CD4-positive, alpha-beta T cell treated with Interleukin-6 for 4 hours (primary cell): ENCODE results near the gene BTNL8.

Experiments
- DNase-seq: peaks from one replicate; pipeline ENCODE4 v3.0.0-alpha.2; 2020; ENCODE audit warnings: mixed read lengths

The BTNL8 gene, protein sequence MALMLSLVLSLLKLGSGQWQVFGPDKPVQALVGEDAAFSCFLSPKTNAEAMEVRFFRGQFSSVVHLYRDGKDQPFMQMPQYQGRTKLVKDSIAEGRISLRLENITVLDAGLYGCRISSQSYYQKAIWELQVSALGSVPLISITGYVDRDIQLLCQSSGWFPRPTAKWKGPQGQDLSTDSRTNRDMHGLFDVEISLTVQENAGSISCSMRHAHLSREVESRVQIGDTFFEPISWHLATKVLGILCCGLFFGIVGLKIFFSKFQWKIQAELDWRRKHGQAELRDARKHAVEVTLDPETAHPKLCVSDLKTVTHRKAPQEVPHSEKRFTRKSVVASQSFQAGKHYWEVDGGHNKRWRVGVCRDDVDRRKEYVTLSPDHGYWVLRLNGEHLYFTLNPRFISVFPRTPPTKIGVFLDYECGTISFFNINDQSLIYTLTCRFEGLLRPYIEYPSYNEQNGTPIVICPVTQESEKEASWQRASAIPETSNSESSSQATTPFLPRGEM

DNA sequence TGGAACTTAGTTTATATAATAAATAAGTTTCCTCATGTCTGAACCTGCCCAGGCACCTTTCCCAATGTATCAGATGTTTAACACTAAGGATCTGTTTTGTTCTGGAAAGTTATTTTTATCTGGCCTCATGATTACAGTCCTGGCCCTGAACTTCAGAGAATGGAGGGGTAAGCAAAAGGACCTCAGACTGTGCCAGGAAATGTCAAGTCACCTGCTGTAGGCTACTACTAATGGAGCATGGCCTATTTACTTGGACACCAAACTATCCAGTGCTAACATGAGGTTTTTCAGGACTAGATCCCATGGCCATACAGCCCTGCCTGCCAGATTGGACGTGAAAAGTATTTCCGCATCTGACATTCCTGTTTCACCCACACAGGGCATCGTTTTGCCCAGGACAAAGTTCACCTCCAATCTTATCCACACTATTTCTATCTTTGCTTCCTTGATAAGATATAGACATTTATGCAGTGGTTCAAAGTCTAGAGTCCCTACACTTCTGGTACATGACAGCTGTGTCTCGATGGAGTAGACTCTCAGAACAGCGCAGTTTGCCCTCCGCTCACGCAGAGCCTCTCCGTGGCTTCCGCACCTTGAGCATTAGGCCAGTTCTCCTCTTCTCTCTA is at the start of gene BTNL8:
Gene BTNL8, plus strand, starts transcription at position 539 of the 626 bp plus-strand sequence. CDS start 152 bp downstream, outside the sequence.
- DNase-seq, result no peak

DNA sequence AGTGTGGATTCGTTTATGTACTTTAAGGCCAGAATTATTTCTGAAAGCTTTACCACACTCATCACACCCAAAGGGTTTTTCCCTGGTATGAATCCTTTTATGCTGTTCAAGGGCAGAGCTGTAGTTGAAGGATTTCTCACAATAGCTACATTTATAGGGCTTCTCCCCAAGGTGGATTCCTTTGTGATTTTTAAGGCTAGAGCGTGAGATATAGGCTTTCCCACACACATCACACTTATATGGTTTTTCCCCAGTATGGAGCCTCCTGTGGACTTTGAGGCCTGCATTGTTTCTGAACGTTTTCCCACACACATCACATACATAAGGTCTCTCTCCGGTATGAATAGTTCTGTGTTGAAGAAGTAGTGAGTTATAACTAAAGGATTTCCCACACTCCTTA is 49.1 kb upstream of the BTNL8 start:
- DNase-seq, result no peak

DNA sequence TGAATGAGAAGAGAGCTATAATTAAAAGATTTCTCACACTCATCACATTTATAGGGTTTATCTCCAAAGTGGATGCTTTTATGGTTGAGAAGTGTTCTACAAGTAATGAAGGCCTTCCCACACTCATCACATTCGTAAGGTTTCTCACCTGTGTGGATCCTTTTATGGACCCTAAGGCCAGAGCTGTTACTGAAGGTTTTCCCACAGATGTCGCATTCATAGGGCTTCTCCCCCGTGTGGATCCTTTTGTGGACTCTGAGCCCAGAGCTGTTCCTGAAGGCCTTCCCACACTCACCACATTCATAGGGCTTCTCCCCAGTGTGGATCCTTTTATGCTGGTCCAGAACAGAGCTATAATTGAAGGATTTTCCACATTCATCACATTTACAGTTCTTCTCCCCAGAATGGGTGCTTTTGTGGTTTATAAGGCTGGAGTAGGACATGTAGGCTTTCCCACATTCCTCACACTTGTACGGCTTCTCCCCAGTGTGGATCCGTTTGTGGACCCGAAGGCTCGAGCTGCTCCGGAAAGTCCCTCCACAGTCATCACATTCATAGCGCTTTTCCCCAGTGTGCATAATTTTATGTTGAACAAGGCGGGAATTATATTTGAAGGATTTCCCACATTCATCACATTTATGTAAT is 48.4 kb upstream of the BTNL8 start:
- DNase-seq, result no peak

DNA sequence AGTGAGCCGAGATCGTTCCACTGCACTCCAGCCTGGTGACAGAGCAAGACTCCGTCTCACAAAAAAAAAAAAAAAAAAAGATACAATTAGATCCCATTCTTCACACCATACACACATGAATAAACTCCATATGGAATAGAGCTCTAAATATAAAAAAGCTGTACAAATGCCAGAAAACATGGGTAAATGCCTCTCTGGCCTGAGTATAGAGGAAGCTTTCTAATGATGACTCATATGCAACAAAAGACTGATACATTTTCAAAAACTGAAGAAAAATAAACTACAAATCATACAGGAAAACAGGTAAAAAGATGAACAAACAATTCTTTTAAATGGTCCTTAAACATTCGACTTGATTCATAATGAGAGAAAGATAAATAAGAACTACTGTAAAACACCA is 46.5 kb upstream of the BTNL8 start:
- no peak for DNase-seq

DNA sequence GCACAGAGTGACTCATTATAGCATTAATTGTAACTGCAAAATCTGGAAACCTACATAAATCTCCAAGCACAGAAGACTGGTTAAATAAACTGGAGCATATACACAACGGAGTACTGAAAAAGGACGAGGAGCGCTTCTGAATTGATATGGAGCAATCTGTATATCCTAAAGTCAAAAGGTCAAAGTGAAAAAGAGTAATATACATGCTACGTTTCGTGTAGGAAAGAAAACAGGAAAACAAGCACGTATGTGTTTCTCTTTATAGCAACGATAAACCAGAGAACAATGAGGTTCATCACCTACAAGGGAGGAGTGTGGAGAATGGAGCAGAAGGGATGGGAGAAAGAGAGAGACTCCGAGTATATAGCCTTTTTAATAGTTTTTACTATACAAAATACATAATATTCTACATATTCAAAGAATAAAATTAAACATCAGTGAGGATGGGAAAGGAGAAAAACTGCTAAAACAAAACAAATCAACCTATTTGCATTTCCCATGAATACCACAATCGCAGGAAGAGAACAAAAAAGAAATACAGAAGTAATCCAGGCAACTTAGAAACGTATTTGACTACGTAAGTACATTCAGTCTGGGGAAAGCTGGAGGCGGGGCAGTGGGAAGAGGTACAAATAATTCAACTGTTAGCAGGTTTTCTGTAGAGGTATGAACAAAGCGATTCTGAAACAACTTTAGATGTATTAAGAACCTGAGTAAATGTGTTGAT is 45.7 kb upstream of the BTNL8 start:
- no peak for DNase-seq

DNA sequence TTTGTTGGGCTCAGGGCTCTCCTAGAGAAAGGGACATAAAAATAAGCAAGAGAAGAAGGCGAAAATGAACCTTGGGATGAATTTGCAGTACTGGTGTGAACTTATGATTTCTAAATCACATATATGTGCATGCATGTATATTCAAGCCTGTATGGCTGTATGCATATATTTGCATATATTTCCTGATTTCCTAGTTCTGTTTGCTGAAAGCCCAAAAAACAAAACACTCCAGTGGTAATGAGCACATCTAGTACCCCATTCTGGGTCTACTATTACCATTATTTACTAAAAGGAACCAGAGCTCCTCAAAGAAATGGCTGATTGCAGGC is 45.1 kb upstream of the BTNL8 start:
- DNase-seq, result no peak

DNA sequence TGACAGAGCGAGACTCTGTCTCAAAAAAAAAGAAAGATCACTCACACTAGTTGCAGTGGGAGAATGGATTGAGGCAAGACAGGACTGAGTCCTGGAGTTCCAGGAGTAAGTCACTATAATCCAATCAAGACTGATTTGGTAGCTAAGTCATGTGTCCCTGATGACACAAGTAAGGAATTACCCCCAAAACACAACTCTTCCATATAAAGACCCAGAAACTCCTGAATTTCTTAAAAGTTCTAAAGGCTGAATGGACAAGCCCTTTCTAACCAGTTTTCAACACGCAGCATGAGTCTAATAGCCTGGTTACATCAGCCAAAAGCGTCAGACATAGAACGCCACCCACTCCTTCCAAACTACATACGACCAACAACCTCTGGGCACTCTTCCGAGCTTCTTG is 40.4 kb upstream of the BTNL8 start:
- DNase-seq, result no peak

DNA sequence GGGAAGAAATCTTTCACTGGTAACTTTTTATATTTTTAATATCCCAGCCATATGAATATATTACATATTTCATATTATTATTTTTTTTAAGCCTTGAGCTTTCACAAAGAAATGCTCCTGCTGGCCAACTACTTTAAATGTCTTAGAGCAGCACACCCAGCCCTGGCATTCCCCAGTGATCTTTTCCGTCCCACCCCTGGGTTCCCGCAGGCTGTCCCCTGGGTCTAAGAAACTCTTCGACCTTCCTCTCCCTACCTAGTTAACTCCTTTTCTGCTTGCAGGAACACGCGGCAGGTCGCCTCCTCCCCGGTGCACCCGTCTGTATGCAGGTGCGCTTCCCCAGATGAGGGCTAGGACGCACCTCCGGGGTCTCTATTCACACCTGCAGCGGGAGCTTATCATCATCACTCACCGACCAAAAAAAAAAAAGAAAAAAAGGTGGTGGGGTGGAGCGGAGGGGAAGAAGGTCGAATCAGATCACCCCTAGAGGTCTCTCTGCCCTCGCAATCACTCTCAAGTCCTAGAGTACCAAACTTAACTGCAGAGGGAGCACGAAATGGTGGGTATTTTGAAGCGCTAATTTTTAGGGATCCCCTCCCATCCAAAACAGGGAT is 38.6 kb upstream of the BTNL8 start:
- peak; percentile 71 for DNase-seq

DNA sequence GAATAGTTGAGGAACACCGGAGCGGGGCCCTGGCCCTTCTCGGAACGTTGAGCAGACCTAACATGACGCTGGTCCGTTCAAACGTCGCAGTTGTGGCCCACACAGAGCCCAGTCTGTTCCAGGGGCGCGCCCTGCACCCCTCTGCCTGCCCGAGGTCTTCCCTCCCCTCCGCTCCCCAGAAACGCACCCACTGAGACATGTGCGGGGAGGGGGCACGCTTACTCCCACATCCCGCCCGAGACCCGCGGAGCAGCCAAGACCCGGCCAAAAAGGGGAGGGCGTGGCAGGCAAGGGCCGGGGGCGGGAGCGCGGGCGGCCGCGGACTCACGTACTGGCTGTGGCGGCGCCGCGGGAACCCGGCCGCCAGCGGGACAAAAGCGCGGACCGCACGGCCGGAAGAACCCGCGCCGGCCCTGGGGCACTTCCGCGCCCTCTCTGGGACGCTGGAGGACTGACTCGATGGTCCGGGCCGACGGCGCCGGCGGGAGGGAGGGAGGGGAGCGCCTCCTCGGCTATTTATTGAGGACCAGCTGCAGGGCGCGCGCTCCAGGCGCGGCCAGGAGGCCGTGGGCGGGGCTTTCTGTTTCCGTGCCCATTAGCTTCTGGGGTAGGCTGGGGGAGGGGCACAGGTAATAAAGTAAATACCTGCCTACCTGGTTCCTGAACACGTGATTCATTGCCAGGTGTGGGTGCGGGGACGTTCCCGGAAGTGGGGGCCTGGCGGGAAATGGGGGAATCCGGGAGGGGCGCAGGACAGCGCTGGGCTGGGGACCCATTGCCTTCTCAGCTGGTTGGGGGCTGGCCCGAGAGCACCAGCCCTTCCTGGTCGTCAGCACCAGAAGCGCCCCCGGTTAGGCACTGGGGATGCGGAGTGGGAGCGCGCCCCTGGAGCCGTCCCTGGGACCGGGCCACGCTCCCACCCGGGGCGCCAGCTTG is 37.8 kb upstream of the BTNL8 start, which contains the start of gene ZFP62:
Gene ZFP62, minus strand, starts transcription at position 390 of the 936 bp plus-strand sequence. Its CDS starts 57 bp downstream, at position 333.
- DNase-seq, result peak; percentile 88

DNA sequence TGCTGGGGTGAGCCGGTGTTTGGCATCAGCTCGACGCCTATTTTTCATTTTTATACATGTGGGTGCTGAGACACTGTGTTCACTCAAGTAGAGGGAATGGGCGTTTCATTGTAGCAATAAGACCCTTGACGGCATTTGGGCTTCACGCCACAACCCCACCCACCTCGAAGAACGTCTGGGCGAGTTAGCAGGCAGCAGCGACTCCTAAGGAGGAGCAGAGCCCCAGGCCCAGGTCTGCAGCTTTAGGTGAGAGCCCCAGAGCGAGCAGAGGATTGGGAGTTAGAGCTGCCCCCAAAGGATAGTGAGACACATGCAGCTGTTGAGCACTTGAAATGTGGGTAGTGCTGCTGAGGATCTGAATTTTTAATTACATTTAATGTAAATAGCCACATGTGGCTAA is 36.3 kb upstream of the BTNL8 start:
- no peak for DNase-seq

DNA sequence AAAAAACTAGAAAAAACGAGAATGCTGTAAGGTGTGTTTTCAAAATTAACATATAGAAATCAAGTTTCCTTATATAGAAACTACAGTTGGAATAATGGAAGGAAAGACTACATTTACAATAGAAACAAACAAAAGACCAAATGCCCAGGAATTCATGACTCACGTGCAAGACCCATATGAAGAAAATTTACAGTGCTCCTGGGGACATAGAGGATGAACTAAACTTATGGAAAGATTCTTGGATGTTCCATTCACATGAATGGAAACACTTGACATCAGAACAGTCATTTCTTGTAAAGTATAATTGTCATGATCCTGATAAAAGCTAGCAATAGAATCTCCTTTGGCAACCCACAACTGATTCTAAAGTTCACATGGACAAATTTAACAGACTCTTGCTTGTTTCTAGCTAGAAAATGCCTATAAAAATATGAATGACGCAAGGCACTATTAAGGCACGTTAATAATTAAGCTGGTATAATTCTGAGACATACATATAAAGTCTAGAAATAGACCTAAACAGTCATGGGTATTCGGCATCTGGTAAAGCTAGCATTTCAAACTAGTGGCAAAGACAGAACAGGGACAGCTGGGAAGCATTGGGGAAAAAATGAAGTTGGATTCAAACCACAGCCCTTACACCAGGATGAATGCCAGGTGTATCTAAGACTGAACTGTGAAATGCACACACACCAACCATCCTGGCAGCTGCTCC is 32.8 kb upstream of the BTNL8 start:
- no peak for DNase-seq

DNA sequence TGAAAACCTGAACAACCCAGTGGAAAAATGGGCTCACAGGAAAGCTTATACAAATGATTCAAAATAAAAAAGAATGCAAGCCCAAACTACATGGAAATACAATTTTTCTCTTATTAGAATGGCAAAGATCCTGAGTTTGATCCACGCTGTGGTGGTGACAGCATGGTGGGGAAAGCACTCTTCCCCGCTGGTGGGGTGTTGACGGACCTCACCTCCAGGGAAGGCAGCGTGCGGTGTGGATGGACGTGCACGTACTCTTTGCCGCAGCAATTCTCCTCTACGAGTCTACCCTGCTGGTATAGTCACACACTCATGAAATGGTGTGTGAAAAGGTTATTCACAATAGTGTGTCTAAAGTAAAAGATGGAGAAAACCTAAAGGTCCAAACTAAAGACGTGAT is 32.0 kb upstream of the BTNL8 start:
- DNase-seq, result no peak

DNA sequence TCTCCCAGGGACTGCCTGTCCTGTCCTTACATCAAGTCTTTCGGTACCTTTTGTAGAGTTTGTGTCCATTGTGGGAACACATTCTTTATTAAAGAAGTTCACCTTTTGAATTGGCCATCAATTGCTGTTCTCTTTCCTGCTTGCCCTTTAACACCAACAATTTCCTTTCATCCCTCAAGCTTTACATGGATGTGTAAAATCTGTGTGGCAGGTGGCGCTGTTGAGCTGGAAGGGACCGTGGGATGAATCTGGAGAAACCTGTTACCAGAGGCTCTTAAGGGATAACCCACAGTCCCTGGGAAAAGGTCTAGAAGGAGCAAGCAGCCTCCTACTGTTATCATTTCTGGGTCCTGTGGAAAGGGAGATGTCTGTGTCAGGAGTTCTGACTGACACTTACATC is 30.0 kb upstream of the BTNL8 start:
- peak; percentile 73 for DNase-seq

DNA sequence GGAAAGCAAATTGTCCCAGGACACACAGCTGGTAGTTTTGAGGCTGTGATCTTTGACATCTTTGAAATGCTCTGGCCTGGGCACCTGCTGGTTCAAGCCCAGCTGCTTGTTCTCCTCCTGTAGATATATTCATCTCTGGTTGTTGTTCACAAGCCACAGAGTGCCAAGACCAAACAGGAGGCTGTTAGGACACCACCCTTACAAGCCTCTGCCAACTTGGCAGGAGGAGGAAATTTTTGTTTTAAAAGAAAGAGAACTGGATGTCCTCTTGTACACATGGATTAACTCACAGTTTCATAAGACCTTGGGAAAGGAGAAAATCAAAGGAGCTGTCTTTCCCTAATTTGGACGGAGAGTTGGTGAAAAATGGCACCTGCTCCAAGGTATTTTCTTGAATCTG is 29.4 kb upstream of the BTNL8 start:
- DNase-seq, result no peak

DNA sequence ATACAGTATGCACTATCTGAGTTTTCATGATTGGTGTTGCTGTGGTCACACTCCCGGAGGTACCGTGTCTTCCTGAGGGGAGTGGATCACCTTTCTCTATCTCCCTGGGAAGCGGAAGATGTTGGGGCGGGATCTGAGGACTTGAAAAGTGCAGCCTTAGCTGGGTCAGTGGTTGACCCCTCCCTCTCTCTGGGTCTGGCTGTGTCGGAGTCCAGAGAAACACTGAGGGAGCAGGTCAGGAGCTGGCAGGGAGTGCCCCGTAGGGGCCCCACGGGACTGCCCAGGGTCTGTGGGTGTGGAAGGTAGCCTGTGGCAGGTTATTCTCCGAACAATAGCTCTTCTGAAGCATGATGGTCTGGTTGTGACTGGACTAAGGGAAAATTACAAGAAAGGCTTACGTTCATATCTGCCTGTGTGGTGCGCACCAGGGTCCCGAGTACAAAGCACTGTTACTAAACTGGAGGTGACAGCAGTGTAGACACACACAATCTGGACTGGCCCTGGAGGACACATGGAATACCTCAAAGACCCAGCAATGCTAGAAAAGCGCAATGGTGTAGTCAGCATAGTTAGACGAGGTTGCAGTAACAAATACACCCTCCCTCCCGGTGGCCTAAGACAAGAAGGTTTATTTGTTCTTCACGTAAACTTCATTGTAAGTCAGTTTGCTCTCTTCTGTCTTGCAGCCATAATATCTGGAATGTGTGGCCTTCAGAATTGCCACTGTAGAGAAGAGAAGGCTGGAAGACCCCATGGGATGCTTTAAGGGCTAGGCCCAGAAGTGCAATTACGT is 28.5 kb upstream of the BTNL8 start:
- DNase-seq, result no peak

DNA sequence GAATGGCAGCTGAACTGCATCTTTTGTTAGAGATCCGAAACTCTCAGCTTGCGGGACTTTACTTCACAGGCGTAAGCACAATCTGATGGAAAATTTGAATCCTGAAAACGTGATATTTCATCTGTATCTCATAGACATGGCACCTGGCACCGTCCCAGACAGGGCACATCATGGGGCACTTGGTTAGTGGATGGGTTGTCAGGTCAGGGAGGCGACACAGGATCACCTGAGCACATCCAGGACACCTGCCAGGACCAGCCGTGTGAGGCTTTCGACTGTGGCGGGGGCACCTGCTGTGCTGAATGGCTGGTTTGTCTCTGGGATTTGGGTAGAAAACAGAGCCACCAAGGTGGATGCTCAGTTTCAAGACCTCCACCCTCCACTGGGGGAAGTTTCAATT is 26.5 kb upstream of the BTNL8 start:
- no peak for DNase-seq

DNA sequence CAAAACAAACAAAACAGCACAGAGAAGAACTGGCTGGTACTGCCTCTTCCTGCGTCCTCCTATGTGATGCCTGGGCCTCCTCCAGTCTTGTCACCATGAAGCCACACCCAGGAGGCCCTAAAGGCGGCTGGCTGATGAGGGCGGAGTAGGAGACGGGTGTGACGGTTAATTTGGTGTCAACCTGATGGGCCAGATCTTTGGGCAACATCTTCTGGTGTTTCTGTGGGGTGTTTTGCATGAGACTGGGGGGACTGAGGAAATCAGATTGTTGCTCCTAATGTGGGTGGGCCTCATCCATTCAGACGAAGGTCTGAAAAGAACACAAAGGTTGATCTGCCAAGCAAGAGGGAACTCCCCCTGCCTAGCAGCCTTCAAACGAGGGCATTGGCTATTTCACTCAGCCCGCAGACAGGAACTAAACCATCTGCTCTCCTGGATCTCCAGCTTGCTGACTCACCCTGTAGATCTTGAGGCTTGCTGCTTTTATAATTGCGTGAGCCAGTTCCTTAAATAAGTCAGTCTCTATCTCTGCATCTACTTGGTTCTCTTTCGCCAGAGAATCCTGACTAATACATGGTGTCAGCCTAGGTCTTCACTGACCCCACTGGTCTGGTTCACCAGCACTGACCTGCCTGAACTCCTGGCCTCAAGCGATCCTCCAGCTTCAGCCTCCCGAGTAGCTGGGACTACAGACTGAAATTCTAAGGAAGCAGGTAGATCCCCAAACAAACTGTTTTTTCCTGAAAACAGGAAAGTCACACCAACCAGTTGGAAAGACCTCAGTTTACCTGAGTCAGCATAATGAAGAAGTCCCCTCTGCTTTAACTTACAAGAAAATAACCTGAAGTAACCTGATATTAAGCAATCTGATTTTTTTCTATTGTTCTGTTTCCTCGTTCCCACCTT is 25.1 kb upstream of the BTNL8 start:
- peak; percentile 12 for DNase-seq

DNA sequence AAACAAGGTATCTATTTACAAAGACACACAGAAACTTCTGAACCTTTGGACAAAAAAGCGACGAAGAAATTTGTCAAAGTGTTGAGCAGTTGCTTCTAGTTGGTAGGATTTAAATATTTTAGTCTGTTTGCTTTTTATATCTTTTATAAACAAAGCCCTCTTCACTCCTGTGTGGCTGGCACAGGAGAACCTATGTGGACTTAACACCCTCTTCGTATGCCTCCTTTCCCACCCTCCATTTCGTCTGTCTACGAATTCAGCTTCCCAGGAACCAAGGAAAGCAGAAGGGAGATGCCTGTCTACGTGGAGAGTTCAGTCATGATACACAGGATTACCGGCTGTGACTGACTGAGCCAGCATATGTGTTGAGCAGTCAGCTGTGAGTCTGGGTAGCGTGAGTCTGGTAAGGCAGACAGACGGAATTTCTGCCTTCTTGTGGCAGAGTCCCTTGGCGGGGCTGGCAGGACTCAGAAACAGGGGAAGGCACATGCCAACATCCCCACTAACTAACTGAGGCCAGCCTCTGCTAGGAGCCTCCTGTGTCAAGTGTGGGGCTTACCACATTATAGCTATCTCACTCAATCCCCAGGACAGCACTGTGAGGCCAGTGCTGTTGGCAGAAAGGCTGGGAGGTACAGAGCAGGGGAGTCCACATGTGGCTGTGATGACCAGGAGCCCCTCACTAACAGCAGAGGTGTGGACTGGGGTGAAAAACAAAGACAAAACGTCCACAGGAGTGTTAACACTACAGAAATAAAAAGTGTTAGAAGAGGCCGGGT is 24.0 kb upstream of the BTNL8 start:
- no peak for DNase-seq
